Omental fat pad (tissue), 4 donors: ENCODE measurements around the gene SLC12A8. TPM values are rescaled to one million over a fixed set of nuclear protein-coding genes. Genes with fewer than 3 reads are reported as not detected.

Experiments
- ATAC-seq: fragments of 150-250 bp; one replicate; pipeline ENCODE4 v1.9.1; 2016; ENCODE audit warnings: mild to moderate bottlenecking, moderate library complexity; ENCODE audit not compliant: low FRiP score
- DNase-seq: peaks from one replicate; pipeline ENCODE4 v3.0.0-alpha.2; 2019; ENCODE audit warnings: low spot score
- CTCF ChIP-seq, 3 donors: fragments of 450-650 bp; IDR thresholded peaks; one replicate each; pipeline ENCODE4 v1.5.1; 2016 to 2017; ENCODE audit warnings: antibody characterized with exemption in 3 of 3, mild to moderate bottlenecking in 3 of 3, moderate library complexity in 2 of 3
- total RNA-seq, 4 donors: library from RNA; depleted of rRNA; stranded (reverse); fragments of >200 nt; gene quantifications; one replicate each; pipeline ENCODE4 v1.1.0, GENCODE V29; 2016

Gene SLC12A8
- total RNA-seq, 4 donors from 2014 or later = 2.6 to 65.3 (median 8.7) TPM; not detected in 1

- no peak for ATAC-seq
- TF ChIP-seq CTCF (IDR thresholded peaks at IDR 0.05) = no peak
- no peak for DNase-seq
These were observed 56.1 kb downstream of the SLC12A8 start for GRCh38 chr3:125156456-125156855.

- TF ChIP-seq CTCF (IDR thresholded peaks at IDR 0.05) = no peak
- ATAC-seq (no peak), DNase-seq (no peak)
These were observed 57.7 kb downstream of the SLC12A8 start for GRCh38 chr3:125154800-125155269.

- DNase-seq (no peak), ATAC-seq (no peak)
- TF ChIP-seq CTCF (IDR thresholded peaks at IDR 0.05) = no peak
These were observed 58.4 kb downstream of the SLC12A8 start for GRCh38 chr3:125154110-125154509.

GRCh38 chr3:125152951-125153350, 59.6 kb downstream of the SLC12A8 start:
- TF ChIP-seq CTCF (IDR thresholded peaks at IDR 0.05) = no peak
- no peak for ATAC-seq
- DNase-seq = no peak

- no peak for TF ChIP-seq CTCF (IDR thresholded peaks at IDR 0.05)
- DNase-seq = no peak
- ATAC-seq = peak; percentile 43
These were observed 60.6 kb downstream of the SLC12A8 start for GRCh38 chr3:125151916-125152315.

GRCh38 chr3:125151442-125151817, 61.1 kb downstream of the SLC12A8 start:
- TF ChIP-seq CTCF (IDR thresholded peaks at IDR 0.05) = no peak
- ATAC-seq = no peak

GRCh38 chr3:125150525-125151441, 61.8 kb downstream of the SLC12A8 start:
- ATAC-seq (no peak), DNase-seq (no peak)
- TF ChIP-seq CTCF (IDR thresholded peaks at IDR 0.05) = no peak

More at GRCh38 chr3:125151442-125151817, 61.1 kb downstream of the SLC12A8 start:
- DNase-seq = no peak
